Stimulated activated CD8-positive, alpha-beta memory T cell treated with anti-CD3 and anti-CD28 coated beads, Interleukin-4, amount 100 ng/mL, for 1 hour (primary cell): Measurements from ENCODE around the gene TBCK.
"Not testable (repeated sequence)": the region's sequence is repeated elsewhere in the genome, so short reads cannot be mapped to it uniquely, and the experiment has no call there.

Source experiments
- DNase-seq, 2 donors: peaks; one replicate each; pipeline ENCODE4 v3.0.0-alpha.2; 2020; ENCODE audit warnings: low read depth in 2 of 2, low spot score in 1 of 2

TBCK gene

GRCh38 chr4:106231931-106232330 lies 84.1 kb downstream of the TBCK start:
- DNase-seq, result no peak

DNA sequence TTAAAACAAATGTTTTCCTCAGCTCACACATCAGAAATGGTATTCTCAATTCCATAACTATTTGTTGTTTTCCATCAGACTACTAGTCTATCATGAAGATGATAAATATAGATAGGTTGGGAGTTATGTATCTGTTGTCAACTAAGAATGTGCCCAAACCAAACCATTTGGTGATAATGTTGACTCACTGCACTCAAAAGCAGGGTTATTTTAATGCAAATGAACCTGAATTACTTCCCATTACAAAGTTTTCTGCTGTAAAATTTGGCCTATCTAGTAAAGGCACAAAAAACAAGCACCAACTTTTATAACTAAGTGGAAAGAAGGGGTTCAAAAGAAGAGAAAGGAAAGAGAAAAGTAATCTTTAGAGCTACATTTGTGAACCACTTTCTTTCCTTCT lies 93.5 kb downstream of the TBCK start:
- no peak for DNase-seq

- not testable (repeated sequence) for DNase-seq
Observed at GRCh38 chr4:106213291-106213690, 102.7 kb downstream of the TBCK start.

DNA sequence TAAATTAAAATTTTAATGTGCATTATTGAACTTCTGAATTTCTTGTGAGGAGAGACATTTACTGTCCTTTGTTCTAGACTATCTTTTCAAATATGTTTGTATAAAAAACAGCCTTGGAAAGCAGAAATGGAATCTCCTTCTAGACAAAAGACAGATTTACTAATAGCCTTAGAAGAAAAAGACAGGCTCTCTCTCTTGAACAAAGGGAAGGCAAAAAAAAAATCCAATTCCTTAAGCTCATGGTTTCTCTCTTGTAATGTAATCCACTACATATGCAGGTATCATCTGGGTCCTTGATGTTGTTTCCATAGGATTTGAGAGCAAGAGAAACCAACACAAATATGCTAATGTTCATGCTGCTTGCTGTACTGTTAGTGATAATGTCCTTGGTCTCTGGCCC lies 106.0 kb downstream of the TBCK start:
- no peak for DNase-seq

DNA sequence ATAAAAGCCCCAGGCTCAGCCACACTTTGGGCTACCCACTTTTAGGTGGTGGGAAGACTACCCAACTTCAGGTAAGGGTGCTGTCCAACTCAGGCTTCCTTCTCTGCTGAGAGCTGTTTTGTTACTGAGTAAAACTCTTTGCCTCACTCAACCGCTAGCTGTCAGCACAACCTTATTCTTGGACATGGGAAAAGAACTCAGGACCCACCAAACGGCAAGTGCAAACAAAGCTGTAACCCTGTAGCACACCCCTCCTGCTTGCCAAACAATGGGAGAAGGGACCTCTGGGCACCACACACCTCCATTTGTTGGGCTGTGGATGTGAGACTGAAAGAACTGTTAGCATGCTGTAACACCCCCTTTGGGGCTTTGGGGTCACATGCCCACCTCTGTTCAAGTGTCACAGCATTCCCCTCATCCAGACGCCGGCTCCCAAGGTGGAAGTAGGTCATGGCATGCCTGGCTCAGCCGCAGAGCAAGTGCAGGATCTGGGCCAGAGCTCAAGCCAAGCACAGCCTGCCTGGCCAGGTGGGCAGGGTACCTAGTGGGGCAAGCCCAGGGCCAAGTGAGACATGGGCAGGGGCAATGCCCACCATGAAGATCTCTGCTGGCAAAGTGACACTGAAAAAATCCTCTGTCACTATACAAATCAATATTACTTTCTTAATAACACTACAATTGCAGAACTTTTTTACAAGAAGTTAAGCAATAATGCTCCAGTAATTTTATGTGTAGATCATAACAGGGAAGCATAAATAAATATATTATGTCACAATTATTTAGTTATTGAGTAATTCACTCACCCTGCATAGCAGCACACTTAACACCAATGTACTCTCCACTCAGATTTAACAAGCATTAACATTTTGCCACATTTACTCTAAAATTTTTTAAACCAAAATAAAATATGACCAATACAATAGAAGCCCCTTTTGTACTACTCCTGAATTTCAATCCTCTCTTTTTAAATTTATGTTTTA lies 107.2 kb downstream of the TBCK start:
- no peak for DNase-seq

- DNase-seq, result no peak
Observed at GRCh38 chr4:106201373-106201772, 114.6 kb downstream of the TBCK start.

DNA sequence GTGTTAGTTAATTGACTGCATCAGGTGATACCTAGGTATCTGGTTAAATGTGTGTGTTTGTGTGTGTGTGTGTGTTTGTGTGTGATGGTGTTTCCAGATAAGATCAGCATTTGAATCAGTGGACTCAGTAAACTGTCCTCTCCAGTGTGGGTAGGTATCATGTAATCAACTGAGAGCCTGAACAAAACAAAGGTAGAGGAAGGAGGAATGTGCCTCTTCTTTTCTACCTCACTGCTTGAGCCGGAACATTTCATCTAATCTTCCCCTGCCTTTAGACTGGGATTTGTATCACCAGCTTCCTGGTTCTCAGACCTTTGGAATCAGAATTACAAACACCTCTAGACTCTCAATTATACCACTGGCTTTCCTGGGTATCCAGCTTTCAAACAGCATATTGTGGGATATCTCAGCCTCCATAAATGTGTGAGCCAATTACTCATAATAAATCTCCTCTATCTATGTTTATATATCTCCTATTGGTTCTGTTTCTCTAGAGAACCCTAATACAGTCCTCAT lies 120.5 kb downstream of the TBCK start:
- DNase-seq, result no peak

DNA sequence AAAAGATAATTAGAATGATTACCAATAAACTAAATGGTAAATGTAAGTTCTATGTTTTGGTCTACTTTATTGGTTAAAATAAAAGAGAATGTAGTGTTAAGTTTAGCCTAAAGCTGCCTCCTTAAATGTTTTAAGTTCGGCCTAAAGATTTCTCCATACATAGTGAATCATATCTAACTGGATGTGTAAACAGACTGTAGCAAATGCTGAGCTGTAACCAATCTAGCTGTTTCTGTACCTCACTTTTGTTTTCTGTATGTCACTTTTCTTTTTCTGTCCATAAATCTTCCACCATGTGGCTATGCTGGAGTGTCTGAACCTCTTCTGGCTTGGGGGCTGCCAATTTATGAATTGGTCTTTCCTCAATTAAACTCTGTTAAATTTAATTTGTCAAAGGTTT lies 121.2 kb downstream of the TBCK start:
- no peak for DNase-seq

DNA sequence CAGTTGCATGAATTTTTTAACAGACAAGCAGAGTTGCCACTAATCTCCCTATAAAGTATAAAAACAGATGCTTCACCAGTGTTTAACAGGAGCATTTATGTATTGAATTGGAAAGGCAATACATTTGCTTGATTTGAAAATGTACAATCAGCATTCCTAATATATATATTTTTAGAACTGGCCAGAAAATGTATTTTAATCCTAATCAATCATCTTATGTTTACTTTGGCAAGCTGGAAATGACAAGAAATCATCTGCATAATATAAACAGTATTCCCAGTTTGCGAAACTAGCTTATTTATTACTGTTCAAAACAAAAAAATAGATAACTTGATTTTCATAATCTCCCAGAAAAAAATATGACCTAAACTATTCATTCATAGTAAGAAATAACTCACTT lies 123.9 kb downstream of the TBCK start:
- no peak for DNase-seq

DNA sequence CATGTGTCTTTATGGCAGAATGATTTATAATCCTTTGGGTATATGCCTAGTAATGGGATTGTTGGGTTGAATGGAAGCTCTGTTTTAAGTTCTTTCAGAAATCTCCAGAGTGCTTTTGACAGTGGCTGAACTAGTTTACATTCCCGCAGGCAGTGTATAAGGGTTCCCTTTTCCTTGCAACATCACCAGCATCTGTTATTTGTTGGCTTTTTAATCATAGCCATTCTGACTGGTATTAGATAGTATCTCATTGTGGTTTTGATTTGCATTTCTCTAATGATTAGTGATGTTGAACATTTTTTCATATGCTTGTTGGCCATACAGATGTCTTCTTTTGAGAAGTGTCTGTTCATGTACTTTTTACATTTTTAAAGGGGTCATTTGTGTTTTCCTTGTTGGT lies 129.8 kb downstream of the TBCK start:
- DNase-seq, result no peak

GRCh38 chr4:106183551-106183950 lies 132.5 kb downstream of the TBCK start:
- no peak for DNase-seq

DNA sequence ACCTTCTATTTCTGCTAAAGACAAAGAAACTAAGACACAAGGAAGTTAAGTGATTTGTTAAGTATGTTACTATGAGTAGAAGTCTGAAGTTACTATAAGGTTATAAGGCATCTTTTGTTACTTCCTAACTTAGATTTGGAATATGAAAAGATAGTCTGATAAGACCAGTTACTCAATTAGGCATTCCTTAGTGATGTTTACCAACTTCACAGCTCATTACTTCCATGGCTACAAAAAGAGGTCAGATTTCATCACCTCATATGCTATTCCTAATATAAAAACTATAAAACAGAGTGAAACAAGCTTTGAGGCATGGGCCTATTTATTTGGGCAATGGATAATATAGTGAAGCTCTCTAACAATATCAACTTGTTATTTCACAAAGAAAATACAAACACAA lies 143.1 kb downstream of the TBCK start:
- DNase-seq, result no peak

GRCh38 chr4:106165351-106166010 lies 150.5 kb downstream of the TBCK start:
- DNase-seq, result no peak

GRCh38 chr4:106162278-106162677 lies 153.7 kb downstream of the TBCK start:
- no peak for DNase-seq

GRCh38 chr4:106160560-106160959 lies 155.4 kb downstream of the TBCK start:
- DNase-seq, result no peak

GRCh38 chr4:106149911-106150310 lies 166.1 kb downstream of the TBCK start:
- no peak for DNase-seq

GRCh38 chr4:106149026-106149425 lies 167.0 kb downstream of the TBCK start:
- no peak for DNase-seq

DNA sequence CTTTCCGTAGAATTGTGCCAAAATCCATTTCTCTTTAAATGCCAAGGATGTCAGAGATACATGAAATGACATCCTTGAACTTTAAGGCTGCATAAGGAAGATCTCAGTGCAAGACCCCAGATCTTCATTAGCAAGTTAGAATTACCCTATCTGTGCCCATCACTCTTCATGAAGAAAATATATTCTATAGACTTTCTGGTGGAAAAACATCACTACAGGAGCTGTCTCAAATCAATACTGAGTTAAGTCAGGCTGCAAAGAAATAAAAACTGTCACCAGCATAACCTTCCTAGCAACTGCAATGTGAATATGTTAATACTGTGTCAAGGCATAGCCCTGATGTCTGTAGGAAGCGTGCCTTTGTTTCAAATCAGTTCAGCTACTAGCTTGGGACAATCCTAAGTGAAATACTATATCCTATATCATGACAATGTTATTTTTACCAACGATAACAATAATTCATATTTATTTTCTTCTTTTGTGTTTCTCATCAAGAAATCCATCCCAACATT lies 173.3 kb downstream of the TBCK start:
- no peak for DNase-seq

DNA sequence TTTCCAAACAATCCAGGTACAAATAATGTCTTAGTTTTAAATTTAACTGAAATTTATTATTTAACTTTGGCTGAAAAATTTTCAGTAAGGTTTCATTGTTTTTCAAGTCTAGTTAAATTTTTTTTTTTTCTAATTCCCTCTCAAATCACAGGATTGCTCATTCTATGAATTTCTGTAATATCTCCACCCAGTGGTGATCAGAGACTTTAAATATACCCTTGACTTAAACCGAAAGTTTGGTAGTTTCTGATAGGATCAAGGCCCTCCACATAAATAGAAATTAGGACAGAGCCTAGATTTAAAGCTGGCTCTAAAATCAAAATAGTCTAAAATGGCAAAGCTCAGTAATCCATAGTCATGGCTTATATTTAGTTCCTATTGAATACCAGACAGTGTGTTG lies 175.4 kb downstream of the TBCK start:
- DNase-seq, result no peak

DNA sequence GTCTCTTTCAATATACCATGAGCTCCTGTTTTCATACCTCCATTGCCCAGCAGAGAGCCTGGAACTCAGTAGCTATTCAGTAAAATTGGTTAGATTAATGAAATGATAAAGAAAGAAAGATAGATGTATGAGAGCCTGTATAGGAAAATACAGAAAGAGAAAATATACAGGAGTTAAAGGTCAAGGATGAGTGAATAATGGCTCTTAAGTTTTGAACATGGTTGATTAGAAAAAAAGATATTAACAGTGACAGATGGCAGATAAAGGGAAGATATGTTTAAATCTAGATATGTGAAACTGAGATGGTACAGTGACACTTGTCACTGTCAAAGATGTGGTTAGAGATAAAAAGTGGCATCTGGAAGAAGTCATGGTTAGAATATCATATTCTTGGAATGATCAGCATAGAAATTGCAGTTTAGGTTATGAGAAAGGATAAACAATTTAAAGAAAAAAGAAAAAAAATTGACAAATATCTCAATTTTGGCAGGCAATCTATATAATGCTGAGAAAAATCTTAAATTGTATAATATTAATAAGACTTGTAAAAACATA lies 179.2 kb downstream of the TBCK start:
- DNase-seq, result no peak

DNA sequence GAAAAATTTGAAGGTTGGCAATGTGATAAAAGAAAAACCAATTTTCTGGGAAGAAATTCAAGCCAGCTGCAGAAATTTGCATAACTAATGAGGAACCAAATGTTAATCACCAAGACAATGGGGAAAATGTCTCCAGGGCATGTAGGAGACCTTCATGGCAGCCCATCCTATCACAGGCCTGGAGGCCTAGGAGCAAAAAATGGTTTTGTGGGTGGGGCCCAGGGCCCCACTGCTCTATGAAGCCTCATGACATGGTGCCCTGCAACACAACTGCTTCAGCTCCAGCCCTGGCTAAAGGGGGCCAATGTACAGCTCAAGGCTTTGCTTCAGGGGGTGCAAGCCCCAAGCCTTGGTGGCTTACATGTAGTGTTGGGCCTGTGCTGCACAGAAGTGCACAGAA lies 184.0 kb downstream of the TBCK start:
- DNase-seq, result no peak

GRCh38 chr4:106126062-106126461 lies 189.9 kb downstream of the TBCK start:
- DNase-seq, result no peak
